ENCODE measurements around the gene RALGDS.

Gene RALGDS

DNA sequence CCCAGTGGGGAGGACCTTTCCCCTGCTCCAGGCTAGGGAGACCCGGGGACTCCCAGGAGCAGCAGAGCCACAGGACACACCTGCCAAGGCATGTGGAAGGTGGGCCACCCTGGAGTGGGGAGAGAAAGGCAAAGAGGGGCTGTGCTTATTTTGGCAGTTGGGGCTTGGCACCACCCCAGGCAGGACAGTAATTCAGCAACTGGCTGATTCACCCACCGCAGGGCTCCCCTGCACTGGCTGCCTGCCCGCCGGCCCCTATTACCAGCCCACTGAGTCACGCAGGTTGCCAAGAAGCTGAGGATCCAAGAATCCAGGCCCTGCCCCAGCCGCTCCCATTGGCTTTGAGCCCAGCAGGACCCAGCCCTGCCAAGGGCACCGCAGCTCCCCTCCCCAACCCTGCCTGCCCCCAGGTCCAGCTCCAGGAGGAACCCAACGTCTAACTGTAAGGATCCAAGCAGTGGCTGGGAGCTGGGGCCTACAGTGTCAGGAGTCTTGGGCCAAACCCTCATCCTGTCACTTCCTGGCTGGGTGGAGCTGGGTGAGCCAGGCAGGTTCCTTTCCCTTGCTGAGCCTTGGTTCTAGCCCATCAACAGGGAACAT lies 14.2 kb upstream of the RALGDS start (continued):
- TF ChIP-seq AEBP2 (tag by site-specific recombination; IDR thresholded peaks at IDR 0.05; ENCODE audit: borderline replicate concordance) (no peak), ZBTB1 (tag by site-specific recombination; IDR thresholded peaks at IDR 0.05) (no peak), SALL2 (tag by site-specific recombination; IDR thresholded peaks at IDR 0.05; ENCODE audit: borderline replicate concordance) (no peak), ZBTB20 (tag by site-specific recombination; IDR thresholded peaks at IDR 0.05) (peak; percentile 23; the same call in 1 of the 2 replicates), ZNF169 (tag by site-specific recombination; IDR thresholded peaks at IDR 0.05) (no peak), SP3 (tag by site-specific recombination; IDR thresholded peaks at IDR 0.05) (no peak), GLIS1 (tag by site-specific recombination; IDR thresholded peaks at IDR 0.05) (0 out of 2 replicates have a peak, but pooled peaks have one; percentile 9), ZNF121 (tag by site-specific recombination; IDR thresholded peaks at IDR 0.05) (no peak), FEZF1 (tag by site-specific recombination; IDR thresholded peaks at IDR 0.05) (no peak), ZNF302 (tag by site-specific recombination; IDR thresholded peaks at IDR 0.05; ENCODE audit: low read depth) (no peak)
- TF ChIP-seq, protein P1, sequence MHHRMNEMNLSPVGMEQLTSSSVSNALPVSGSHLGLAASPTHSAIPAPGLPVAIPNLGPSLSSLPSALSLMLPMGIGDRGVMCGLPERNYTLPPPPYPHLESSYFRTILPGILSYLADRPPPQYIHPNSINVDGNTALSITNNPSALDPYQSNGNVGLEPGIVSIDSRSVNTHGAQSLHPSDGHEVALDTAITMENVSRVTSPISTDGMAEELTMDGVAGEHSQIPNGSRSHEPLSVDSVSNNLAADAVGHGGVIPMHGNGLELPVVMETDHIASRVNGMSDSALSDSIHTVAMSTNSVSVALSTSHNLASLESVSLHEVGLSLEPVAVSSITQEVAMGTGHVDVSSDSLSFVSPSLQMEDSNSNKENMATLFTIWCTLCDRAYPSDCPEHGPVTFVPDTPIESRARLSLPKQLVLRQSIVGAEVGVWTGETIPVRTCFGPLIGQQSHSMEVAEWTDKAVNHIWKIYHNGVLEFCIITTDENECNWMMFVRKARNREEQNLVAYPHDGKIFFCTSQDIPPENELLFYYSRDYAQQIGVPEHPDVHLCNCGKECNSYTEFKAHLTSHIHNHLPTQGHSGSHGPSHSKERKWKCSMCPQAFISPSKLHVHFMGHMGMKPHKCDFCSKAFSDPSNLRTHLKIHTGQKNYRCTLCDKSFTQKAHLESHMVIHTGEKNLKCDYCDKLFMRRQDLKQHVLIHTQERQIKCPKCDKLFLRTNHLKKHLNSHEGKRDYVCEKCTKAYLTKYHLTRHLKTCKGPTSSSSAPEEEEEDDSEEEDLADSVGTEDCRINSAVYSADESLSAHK (tag by site-specific recombination; IDR thresholded peaks at IDR 0.05), result no peak
- TF ChIP-seq, protein P2, sequence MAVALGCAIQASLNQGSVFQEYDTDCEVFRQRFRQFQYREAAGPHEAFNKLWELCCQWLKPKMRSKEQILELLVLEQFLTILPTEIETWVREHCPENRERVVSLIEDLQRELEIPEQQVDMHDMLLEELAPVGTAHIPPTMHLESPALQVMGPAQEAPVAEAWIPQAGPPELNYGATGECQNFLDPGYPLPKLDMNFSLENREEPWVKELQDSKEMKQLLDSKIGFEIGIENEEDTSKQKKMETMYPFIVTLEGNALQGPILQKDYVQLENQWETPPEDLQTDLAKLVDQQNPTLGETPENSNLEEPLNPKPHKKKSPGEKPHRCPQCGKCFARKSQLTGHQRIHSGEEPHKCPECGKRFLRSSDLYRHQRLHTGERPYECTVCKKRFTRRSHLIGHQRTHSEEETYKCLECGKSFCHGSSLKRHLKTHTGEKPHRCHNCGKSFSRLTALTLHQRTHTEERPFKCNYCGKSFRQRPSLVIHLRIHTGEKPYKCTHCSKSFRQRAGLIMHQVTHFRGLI (tag by site-specific recombination; IDR thresholded peaks at IDR 0.05), result no peak

- CTCF ChIA-PET, result interaction anchor here (1.2 to 6.8 kb wide), 6 partner anchors 11 to 113 kb away, joined by 3 to 131 read pairs (median 6); no protein-coding TSS in a partner anchor
- TF ChIP-seq ZNF768 (tag by site-specific recombination; IDR thresholded peaks at IDR 0.05) (peak; percentile 74), ZNF629 (tag by site-specific recombination; IDR thresholded peaks at IDR 0.05) (no peak), ZXDB (tag by site-specific recombination; IDR thresholded peaks at IDR 0.05) (no peak)
- Histone ChIP-seq H3K36me3 (ENCODE audit: control insufficient read depth in 2 of 2, insufficient read depth in 1 of 2, low read length in 2 of 2) (no peaks in the 10 kb centered on the region), H3K4me3 (ENCODE audit: low read depth, low read length) (no peak overlapping the region), H3K27ac (ENCODE audit: extremely low read depth, low read depth, low read length) (no peak overlapping the region), H3K9me3 (ENCODE audit: control insufficient read depth, insufficient read depth, low read depth, low read length) (no peaks in the 10 kb centered on the region), H3K4me1 (ENCODE audit: control insufficient read depth, insufficient read depth, low read length) (no peaks in the 10 kb centered on the region)
- POLR2A ChIA-PET, result interaction anchor here (0.9 to 1.5 kb wide), 4 partner anchors 9 to 104 kb away, joined by 3 to 9 read pairs (median 5); partner anchors contain the start of gene GTF3C5
Measured at GRCh38 chr9:133134388-133135145, 13.5 kb upstream of the RALGDS start.

- POLR2A ChIA-PET, result interaction anchor here (1.0 to 1.5 kb wide), 4 partner anchors 10 to 103 kb away, joined by 3 to 9 read pairs (median 6); partner anchors contain the start of gene GTF3C5
- Histone ChIP-seq H3K9me3 (ENCODE audit: control insufficient read depth, insufficient read depth, low read depth, low read length) (no peaks in the 10 kb centered on the region), H3K27ac (ENCODE audit: extremely low read depth, low read depth, low read length) (no peak overlapping the region), H3K4me1 (ENCODE audit: control insufficient read depth, insufficient read depth, low read length) (no peaks in the 10 kb centered on the region), H3K36me3 (ENCODE audit: control insufficient read depth in 2 of 2, insufficient read depth in 1 of 2, low read length in 2 of 2) (no peaks in the 10 kb centered on the region), H3K4me3 (ENCODE audit: low read depth, low read length) (no peak overlapping the region)
- CTCF ChIA-PET, result interaction anchor here (0.8 to 6.8 kb wide), 8 partner anchors 12 to 112 kb away, joined by 3 to 131 read pairs (median 4); no protein-coding TSS in a partner anchor
- TF ChIP-seq TSHZ1 (tag by site-specific recombination; IDR thresholded peaks at IDR 0.05; ENCODE audit: borderline replicate concordance), result no peak
- TF ChIP-seq ZBTB17 (tag by site-specific recombination; IDR thresholded peaks at IDR 0.05), result peak; percentile 74; the same call in 1 of the 2 replicates
- no peak for TF ChIP-seq ZNF169 (tag by site-specific recombination; IDR thresholded peaks at IDR 0.05)
- no peak for TF ChIP-seq ZNF23 (tag by site-specific recombination; IDR thresholded peaks at IDR 0.05; ENCODE audit: borderline replicate concordance)
- no peak for TF ChIP-seq ZNF112 (tag by site-specific recombination; IDR thresholded peaks at IDR 0.05)
- TF ChIP-seq, protein P3, sequence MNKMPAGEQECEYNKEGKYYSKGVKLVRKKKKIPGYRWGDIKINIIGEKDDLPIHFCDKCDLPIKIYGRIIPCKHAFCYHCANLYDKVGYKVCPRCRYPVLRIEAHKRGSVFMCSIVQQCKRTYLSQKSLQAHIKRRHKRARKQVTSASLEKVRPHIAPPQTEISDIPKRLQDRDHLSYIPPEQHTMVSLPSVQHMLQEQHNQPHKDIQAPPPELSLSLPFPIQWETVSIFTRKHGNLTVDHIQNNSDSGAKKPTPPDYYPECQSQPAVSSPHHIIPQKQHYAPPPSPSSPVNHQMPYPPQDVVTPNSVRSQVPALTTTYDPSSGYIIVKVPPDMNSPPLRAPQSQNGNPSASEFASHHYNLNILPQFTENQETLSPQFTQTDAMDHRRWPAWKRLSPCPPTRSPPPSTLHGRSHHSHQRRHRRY (tag by site-specific recombination; IDR thresholded peaks at IDR 0.05), result no peak
Measured at GRCh38 chr9:133133681-133134387, 12.8 kb upstream of the RALGDS start.
